Naive B cell (primary cell): ENCODE data around the gene TRMU. TPM values are rescaled to one million over a fixed set of nuclear protein-coding genes. Genes with fewer than 3 reads are reported as not detected.

Experiments
- ATAC-seq, 2 donors: fragments of 150-1000 bp; cut with Tn5 transposase; 2 replicates each; pipeline ENCODE4 v1.10.0; 2021; ENCODE audit warnings: low read depth in 2 of 2, mild to moderate bottlenecking in 2 of 2, moderate library complexity in 2 of 2
- DNase-seq: peaks from one replicate; pipeline ENCODE4 v3.0.0; 2022
- H3K27ac Mint-ChIP-seq, 6 donors: one replicate each; pipeline ENCODE4 v1.8.0; 2020 to 2022; ENCODE audit warnings: mild to moderate bottlenecking in 6 of 6, mixed read lengths in 6 of 6, moderate library complexity in 5 of 6, inconsistent platforms in 2 of 6
- H3K27me3 Mint-ChIP-seq, 3 donors: one replicate each; pipeline ENCODE4 v1.8.0; 2021 to 2022; ENCODE audit warnings: mixed read lengths in 3 of 3, mild to moderate bottlenecking in 1 of 3
- H3K36me3 Mint-ChIP-seq, 2 donors: one replicate each; pipeline ENCODE4 v1.8.0; 2020 to 2022; ENCODE audit warnings: mixed read lengths in 2 of 2, inconsistent platforms in 1 of 2, mild to moderate bottlenecking in 1 of 2
- H3K4me1 Mint-ChIP-seq, 3 donors: one replicate each; pipeline ENCODE4 v1.8.0; 2020 to 2022; ENCODE audit warnings: mixed read lengths in 3 of 3, inconsistent platforms in 1 of 3, mild to moderate bottlenecking in 1 of 3, moderate library complexity in 1 of 3
- H3K4me3 Mint-ChIP-seq, 8 donors: one replicate each; pipeline ENCODE4 v1.8.0; 2020 to 2022; ENCODE audit warnings: mild to moderate bottlenecking in 8 of 8, mixed read lengths in 8 of 8, moderate library complexity in 8 of 8, inconsistent platforms in 2 of 8
- H3K9me3 Mint-ChIP-seq, 7 donors: one replicate each; pipeline ENCODE4 v1.8.0; 2020 to 2022; ENCODE audit warnings: mixed read lengths in 7 of 7, mild to moderate bottlenecking in 5 of 7, inconsistent platforms in 2 of 7, moderate library complexity in 1 of 7
- polyA plus RNA-seq, 6 donors: library from polyadenylated mRNA; unstranded; fragments of 300-500 nt; fragmentation: Illumina TruSeq; gene quantifications; one replicate each; pipeline ENCODE4 v1.2.3, GENCODE V29; 2021; ENCODE audit warnings: low read depth in 6 of 6

The TRMU gene
- polyA plus RNA-seq, 6 donors from 2014 or later: 11.1 to 24.6 (median 17.4) TPM

- ATAC-seq (no peak), DNase-seq (no peak)
- Mint-ChIP-seq H3K4me3 (peak overlapping the region in 6 of 8 donors; percentile 8 to 61 (median 31)), H3K27me3 (peaks cover 0 to 3% (median 0%) of the 10 kb centered on the region in 3 donors), H3K4me1 (peaks cover 47 to 68% (median 65%) of the 10 kb centered on the region in 3 donors), H3K36me3 (peaks cover 0 to 7% of the 10 kb centered on the region in 2 donors), H3K27ac (peak overlapping the region in 5 of 6 donors; percentile 10 to 61 (median 53)), H3K9me3 (peaks cover 0 to 6% (median 3%) of the 10 kb centered on the region in 7 donors)
These were observed 41.8 kb upstream of the TRMU start for GRCh38 chr22:46293577-46294260.

DNA sequence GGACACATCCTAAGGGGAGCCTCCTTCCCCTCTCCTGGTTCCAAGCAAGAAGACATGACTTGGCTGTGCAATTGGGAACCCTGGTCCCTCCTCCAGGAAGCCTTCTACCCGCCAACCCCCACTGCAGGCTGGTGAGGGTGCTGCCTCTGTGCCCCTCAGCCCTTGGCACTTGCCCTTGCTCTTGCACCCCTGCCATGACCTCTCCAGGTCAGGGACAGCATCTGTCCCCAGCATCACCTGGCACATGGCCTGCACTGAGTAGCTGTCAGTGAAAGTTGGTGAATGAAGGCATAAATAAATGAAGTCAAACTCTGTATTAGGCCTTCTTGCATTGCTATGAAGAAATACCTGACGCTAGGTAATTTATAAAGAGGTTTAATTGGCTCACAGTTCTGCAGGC lies 40.7 kb upstream of the TRMU start:
- ATAC-seq (no peak), DNase-seq (no peak)
- Mint-ChIP-seq H3K27me3 (peaks cover 4 to 9% (median 5%) of the 10 kb centered on the region in 3 donors), H3K4me3 (peak overlapping the region in 6 of 8 donors; percentile 57 to 97 (median 92)), H3K27ac (peak overlapping the region in 5 of 6 donors; percentile 48 to 97 (median 84)), H3K36me3 (peaks cover 0 to 7% of the 10 kb centered on the region in 2 donors), H3K4me1 (peaks cover 47 to 59% (median 55%) of the 10 kb centered on the region in 3 donors), H3K9me3 (peaks cover 0 to 6% (median 3%) of the 10 kb centered on the region in 7 donors)

DNA sequence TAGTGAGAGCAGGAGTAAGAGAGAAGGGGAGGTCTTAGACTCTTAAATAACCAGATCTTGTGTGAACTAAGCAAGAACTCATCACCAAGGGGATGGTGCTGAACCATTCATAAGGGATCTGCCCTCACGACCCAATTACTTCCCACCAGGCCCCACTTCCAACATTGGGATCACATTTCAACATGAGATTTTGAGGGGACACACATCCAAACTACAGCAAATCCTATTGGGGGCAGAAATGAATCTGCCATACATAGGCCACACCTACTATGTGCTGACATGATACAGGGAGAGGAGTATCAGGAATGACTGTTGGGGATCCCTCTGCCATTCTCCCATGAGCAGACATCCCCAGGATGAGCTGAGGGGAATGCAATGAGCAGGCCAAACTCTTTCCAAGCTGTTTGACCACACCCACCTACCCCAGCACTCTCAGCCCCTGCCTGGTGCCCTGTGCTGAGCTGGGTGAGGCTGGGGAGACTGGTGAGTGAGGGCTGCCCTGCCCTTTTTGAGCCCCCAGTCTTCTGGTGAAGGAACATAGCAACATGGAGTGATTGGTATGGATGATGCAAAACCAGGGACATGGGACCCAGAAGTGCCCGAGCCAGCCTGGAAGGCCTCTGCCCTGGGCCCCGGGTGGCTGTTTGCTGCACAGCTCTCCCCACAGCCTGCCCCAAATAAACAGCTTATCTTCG lies 40.1 kb upstream of the TRMU start:
- Mint-ChIP-seq H3K27ac (peak overlapping the region in 5 of 6 donors; percentile 44 to 98 (median 96)), H3K4me1 (peaks cover 42 to 54% (median 49%) of the 10 kb centered on the region in 3 donors), H3K9me3 (peaks cover 0 to 6% (median 3%) of the 10 kb centered on the region in 7 donors), H3K27me3 (peaks cover 4 to 9% (median 5%) of the 10 kb centered on the region in 3 donors), H3K4me3 (peak overlapping the region; percentile 61 to 97 (median 93)), H3K36me3 (peaks cover 0 to 7% of the 10 kb centered on the region in 2 donors)
- DNase-seq: no peak
- ATAC-seq: no peak

DNA sequence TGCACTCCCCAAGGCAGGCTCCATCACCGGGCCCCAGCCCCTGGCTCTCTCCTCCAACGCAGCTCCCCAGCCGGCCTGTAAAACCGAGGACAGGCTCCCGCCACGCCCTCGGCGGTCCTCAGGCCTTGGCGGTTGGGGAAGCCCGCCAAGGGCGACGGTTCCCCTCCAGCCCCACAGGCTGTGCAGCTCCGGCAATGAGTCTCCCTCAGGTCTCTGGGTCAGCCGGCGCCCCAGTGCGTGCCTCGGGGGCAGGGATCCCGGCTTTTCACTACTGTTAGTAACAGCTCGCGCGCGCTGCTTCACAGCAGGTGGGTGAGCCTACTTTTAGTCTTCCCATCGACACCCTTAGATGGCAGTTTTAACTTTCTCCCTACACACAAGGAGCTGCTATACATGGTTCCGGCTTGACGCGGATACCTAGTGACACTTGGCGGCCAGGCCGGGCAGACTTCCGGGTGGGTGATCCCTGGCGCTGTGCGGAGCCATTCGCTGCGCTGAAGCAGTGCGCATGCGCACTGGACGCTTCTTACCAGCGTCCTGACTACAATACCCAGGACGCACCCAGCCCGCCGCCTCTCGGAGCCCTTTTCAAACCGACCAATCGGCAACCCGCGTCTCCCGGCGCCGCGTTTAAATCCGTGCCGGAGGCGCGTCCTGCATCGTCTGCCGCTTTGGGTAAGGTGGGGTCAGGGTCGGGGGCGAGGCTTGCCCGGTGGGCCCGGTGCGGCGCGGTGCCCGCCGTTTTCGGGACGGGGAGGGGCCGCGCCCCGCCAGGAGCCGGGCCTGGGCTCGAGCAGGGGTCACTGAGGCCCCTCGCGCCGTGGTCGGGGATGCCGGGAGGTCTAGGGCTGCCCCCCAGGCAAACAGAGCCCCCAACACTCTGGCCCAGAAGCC lies 39.0 kb upstream of the TRMU start, which contains the start of gene GTSE1:
TSS of gene GTSE1 (plus strand) at position 614 of the 894 bp plus-strand sequence. CDS start 531 bp downstream, outside the sequence.
- Mint-ChIP-seq H3K4me1 (peaks cover 38 to 49% (median 46%) of the 10 kb centered on the region in 3 donors), H3K4me3 (peak within 1 kb of the TSS; percentile 88 to 97 (median 94)), H3K27ac (peak within 1 kb of the TSS; percentile 96 to 99 (median 98)), H3K27me3 (peaks cover 4 to 9% (median 5%) of the 10 kb centered on the region in 3 donors), H3K36me3 (peaks cover 0 to 7% of the 10 kb centered on the region in 2 donors), H3K9me3 (peaks cover 0 to 6% (median 3%) of the 10 kb centered on the region in 7 donors)
- DNase-seq (peak; percentile 94), ATAC-seq (peak; percentile 97 to 98)

GRCh38 chr22:46297151-46297812 lies 38.2 kb upstream of the TRMU start:
- DNase-seq (no peak), ATAC-seq (no peak)
- H3K4me3 Mint-ChIP-seq: peak overlapping the region; percentile 62 to 94 (median 83)
- peak overlapping the region in 3 of 6 donors; percentile 62 to 96 (median 96) for H3K27ac Mint-ChIP-seq
- H3K9me3 Mint-ChIP-seq: peaks cover 0 to 5% (median 2%) of the 10 kb centered on the region in 7 donors
- peaks cover 4 to 9% (median 5%) of the 10 kb centered on the region in 3 donors for H3K27me3 Mint-ChIP-seq
- peaks cover 0 to 5% of the 10 kb centered on the region in 2 donors for H3K36me3 Mint-ChIP-seq
- peaks cover 36 to 46% (median 44%) of the 10 kb centered on the region in 3 donors for H3K4me1 Mint-ChIP-seq

DNA sequence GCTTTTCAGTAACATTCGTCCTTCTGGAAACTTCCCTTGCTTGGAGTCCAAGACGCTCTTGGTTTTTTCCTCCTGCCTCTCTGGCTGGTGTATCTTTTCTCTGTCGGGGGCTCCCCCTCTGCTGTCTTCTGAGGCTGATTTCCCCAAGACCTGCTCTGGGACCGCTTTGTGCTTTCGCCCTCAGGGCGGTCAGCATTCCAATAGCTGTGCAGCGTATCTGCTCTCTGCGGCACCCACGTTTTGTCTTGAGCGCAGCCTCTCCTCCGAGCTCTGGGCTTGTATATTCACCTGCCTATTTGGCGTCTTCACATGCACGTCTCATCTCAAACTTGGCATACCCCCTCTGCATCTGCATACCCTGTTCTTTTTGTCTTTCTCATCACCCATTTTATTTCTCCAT lies 36.4 kb upstream of the TRMU start:
- Mint-ChIP-seq H3K27me3 (peaks cover 4 to 9% (median 5%) of the 10 kb centered on the region in 3 donors), H3K9me3 (no peaks in the 10 kb centered on the region), H3K36me3 (no peaks in the 10 kb centered on the region), H3K4me3 (peak overlapping the region in 5 of 8 donors; percentile 2 to 81 (median 17)), H3K4me1 (peaks cover 25 to 29% (median 26%) of the 10 kb centered on the region in 3 donors), H3K27ac (no peak overlapping the region)
- DNase-seq (no peak), ATAC-seq (no peak)

DNA sequence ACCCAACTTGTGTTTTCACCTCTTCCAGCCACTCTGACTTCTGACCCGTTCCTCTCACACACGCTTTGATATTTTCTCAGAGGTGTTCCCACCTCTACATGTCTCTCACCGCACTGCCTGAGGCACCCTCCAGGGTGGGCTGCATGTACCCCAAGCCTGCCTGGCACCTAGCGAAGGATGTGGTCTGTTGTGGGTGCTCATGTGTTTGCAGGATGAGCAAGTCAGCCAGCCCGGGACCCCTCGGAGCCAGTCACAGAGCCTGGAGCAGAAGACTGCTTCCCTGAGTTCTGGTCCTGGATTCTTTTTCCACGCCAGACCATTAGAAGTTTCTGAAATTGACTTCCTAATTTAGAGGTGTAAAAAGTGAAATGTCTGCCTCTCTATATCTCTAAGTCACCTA lies 35.0 kb upstream of the TRMU start:
- ATAC-seq (no peak), DNase-seq (no peak)
- Mint-ChIP-seq H3K36me3 (no peaks in the 10 kb centered on the region), H3K4me3 (peak overlapping the region in 1 of 8 donors; percentile 48), H3K27ac (peak overlapping the region in 1 of 6 donors; percentile 82), H3K9me3 (no peaks in the 10 kb centered on the region), H3K27me3 (peaks cover 4 to 9% (median 5%) of the 10 kb centered on the region in 3 donors), H3K4me1 (peaks cover 17 to 19% (median 18%) of the 10 kb centered on the region in 3 donors)

DNA sequence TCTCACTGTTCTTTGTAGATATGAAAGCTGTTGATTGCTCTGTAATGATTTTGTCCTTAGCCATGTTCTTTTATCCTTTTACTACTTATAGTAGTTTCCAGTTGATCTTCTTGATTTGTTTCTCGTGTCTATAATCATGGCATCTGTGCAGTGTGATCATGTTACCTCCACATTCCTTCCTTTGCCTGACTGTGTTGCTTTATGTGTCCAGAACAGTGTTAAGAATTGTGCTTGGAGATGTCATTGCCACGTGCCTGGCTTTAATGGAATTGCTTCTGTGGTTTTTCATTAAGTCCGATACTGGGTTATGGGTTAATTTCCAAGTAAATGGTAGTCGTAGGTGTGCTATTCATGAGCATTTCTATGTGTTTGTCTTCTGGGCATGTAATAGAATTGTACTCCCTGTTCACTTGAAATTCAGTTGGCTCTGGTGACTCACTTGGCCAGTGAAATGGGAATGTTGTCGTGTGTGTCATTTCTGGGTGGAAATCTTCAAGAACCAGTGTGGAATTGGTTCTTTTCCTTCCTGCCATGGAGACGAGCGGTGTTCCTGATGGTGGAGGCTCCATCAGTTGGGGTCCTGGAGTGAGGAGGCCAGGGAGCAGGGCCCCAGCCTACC lies 32.1 kb upstream of the TRMU start:
- ATAC-seq (no peak), DNase-seq (no peak)
- Mint-ChIP-seq H3K4me3 (peak overlapping the region in 1 of 8 donors; percentile 23), H3K9me3 (no peaks in the 10 kb centered on the region), H3K27ac (peak overlapping the region in 1 of 6 donors; percentile 19), H3K36me3 (no peaks in the 10 kb centered on the region), H3K27me3 (peaks cover 4 to 9% (median 5%) of the 10 kb centered on the region in 3 donors), H3K4me1 (no peaks in the 10 kb centered on the region)

- no peak overlapping the region for H3K4me3 Mint-ChIP-seq
- no peaks in the 10 kb centered on the region for H3K27me3 Mint-ChIP-seq
- H3K36me3 Mint-ChIP-seq: no peaks in the 10 kb centered on the region
- no peak for DNase-seq
- no peak for ATAC-seq
- H3K4me1 Mint-ChIP-seq: no peaks in the 10 kb centered on the region
- no peaks in the 10 kb centered on the region for H3K9me3 Mint-ChIP-seq
- peak overlapping the region in 1 of 6 donors; percentile 76 for H3K27ac Mint-ChIP-seq
These were observed 27.1 kb upstream of the TRMU start for GRCh38 chr22:46308283-46308988.

DNA sequence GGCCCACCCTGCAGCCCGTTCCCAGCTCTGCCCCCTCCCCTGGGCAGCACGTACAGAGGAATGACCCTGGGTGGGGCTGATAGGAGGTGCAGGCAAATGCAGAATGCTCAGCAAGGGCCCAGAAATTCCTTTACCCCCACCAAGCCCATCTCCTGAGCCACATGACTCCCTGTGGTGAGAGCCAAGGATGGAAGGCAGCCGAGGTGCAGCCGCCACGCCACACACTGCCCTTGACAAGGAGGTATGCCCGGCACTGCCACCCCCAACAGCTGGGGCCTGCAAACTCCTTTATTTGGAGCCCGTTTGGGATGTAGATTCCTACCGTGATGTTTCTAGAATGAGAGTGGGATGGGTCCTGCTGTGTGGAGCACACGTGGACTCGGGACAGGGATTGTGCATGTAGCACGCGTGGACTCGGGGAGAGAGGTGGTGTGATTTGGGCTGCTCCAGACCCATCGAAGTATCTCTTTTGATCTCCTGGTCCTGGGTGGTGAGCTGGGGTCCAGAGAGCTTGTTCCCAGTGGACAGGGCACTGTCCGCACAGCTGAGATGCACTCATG lies 25.9 kb upstream of the TRMU start:
- H3K4me3 Mint-ChIP-seq: no peak overlapping the region
- no peaks in the 10 kb centered on the region for H3K9me3 Mint-ChIP-seq
- DNase-seq: no peak
- no peaks in the 10 kb centered on the region for H3K36me3 Mint-ChIP-seq
- no peaks in the 10 kb centered on the region for H3K4me1 Mint-ChIP-seq
- no peak overlapping the region for H3K27ac Mint-ChIP-seq
- ATAC-seq: no peak
- no peaks in the 10 kb centered on the region for H3K27me3 Mint-ChIP-seq

DNA sequence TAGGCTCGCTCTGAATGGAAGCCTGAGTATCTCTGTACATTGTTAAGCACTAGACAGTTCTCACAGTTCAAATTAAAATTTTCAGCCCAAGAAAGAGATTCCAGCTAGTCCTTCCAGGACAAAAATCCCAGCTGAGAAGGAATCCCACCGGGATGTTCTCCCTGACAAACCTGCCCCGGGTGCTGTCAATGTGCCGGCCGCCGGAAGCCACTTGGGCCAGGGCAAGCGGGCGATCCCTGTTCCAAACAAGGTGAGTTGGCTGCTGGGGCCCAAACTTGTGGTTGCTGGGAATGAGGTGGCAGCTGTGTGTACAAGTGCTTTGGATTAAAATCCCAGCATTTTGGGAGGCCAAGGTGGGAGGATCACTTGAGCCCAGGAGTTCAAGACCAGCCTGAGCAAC lies 23.5 kb upstream of the TRMU start:
- no peaks in the 10 kb centered on the region for H3K4me1 Mint-ChIP-seq
- no peak overlapping the region for H3K27ac Mint-ChIP-seq
- DNase-seq (no peak), ATAC-seq (no peak)
- no peak overlapping the region for H3K4me3 Mint-ChIP-seq
- no peaks in the 10 kb centered on the region for H3K27me3 Mint-ChIP-seq
- no peaks in the 10 kb centered on the region for H3K9me3 Mint-ChIP-seq
- no peaks in the 10 kb centered on the region for H3K36me3 Mint-ChIP-seq
